Activated CD4-positive, CD25-positive, alpha-beta regulatory T cell treated with anti-CD3 and anti-CD28 coated beads, Interleukin-2, amount 50 U/mL, for 24 hours (primary cell): ENCODE results near the gene DENND6B.

Source experiments
- ATAC-seq, 2 donors: fragments of 150-1000 bp; cut with Tn5 transposase; one replicate each; pipeline ENCODE4 v1.10.0; 2021; ENCODE audit warnings: mild to moderate bottlenecking in 1 of 2, moderate library complexity in 1 of 2

Gene DENND6B

GRCh38 chr22:50302041-50302541, 24.7 kb downstream of the DENND6B start:
- no peak for ATAC-seq

- ATAC-seq, result no peak
Observed at GRCh38 chr22:50301581-50301991, 25.2 kb downstream of the DENND6B start.

GRCh38 chr22:50300620-50301257, 26.1 kb downstream of the DENND6B start:
- ATAC-seq, result no peak

GRCh38 chr22:50299785-50300619, 26.8 kb downstream of the DENND6B start:
- ATAC-seq, result no peak

GRCh38 chr22:50298937-50299784, 27.7 kb downstream of the DENND6B start:
- no peak for ATAC-seq

GRCh38 chr22:50298266-50298637, 28.6 kb downstream of the DENND6B start:
- ATAC-seq, result no peak

- ATAC-seq, result no peak
Observed at GRCh38 chr22:50297510-50298265, 29.1 kb downstream of the DENND6B start.

- ATAC-seq, result no peak
Observed at GRCh38 chr22:50296658-50297490, 29.9 kb downstream of the DENND6B start.

GRCh38 chr22:50294319-50294656, 32.5 kb downstream of the DENND6B start:
- no peak for ATAC-seq

GRCh38 chr22:50293441-50294318, 33.1 kb downstream of the DENND6B start:
- peak in 1 of 2 donors; percentile 30 for ATAC-seq

GRCh38 chr22:50292643-50293440, 34.0 kb downstream of the DENND6B start:
- no peak for ATAC-seq

- no peak for ATAC-seq
Observed at GRCh38 chr22:50289942-50290630, 36.7 kb downstream of the DENND6B start.

GRCh38 chr22:50289151-50289941, 37.5 kb downstream of the DENND6B start:
- ATAC-seq, result no peak

- no peak for ATAC-seq
Observed at GRCh38 chr22:50287731-50288130, 39.1 kb downstream of the DENND6B start.

GRCh38 chr22:50286701-50287318, 40.0 kb downstream of the DENND6B start:
- no peak for ATAC-seq

- ATAC-seq, result no peak
Observed at GRCh38 chr22:50286275-50286674, 40.5 kb downstream of the DENND6B start.

GRCh38 chr22:50285568-50286229, 41.1 kb downstream of the DENND6B start:
- ATAC-seq, result no peak
